Measurements from ENCODE around the gene LPCAT1.
"Not testable (repeated sequence)": the region's sequence is repeated elsewhere in the genome, so short reads cannot be mapped to it uniquely, and the experiment has no call there.

Gene LPCAT1

GRCh38 chr5:1440098-1440493, 83.7 kb downstream of the LPCAT1 start:
- DNase-seq: no peak

- DNase-seq: no peak
These were observed 84.2 kb downstream of the LPCAT1 start for GRCh38 chr5:1439388-1440097.

GRCh38 chr5:1438871-1439270, 84.9 kb downstream of the LPCAT1 start:
- DNase-seq: no peak

- DNase-seq: no peak
These were observed 85.7 kb downstream of the LPCAT1 start for GRCh38 chr5:1437876-1438559.

GRCh38 chr5:1437226-1437829, 86.4 kb downstream of the LPCAT1 start:
- no peak for DNase-seq

DNA sequence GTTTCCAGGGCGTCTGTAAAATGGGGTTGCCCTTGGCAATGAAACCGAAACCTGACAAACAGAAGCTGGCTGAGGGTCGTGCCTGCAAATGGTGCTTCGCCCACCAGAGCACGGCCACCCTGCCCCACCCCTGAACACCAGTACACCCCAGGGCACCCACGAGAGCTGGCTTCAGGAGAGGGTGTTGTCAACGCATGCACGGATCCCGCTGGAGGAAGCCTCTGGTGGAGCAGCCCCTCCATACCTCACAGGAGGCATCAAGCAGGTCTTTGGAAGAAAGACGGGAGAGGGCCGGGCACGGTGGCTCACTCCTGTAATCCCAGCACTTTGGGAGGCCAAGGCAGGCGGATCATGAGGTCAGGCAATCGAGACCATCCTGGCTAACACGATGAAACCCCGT, 87.1 kb downstream of the LPCAT1 start:
- DNase-seq: no peak

DNA sequence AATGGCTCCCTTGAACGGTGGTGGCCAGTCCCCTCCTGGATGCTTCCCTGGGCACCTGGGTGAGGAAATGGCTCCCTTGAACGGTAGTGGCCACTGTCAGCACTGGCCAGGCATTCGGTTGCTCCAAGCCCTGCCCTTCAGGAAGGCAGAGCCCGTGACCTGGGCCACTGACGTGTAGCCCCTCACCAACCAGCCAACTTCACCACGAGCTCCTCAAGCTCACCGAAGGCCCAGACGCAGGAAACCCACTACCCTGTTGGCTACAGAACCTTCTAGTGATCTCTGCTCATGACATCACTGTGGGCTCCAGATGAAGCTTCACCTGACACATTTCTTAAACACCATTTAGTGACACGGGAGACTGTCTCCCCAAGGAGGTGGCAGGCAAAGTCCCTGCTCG, 87.7 kb downstream of the LPCAT1 start:
- no peak for DNase-seq

- DNase-seq: peak; percentile 4
These were observed 88.4 kb downstream of the LPCAT1 start for GRCh38 chr5:1435369-1435768.

DNA sequence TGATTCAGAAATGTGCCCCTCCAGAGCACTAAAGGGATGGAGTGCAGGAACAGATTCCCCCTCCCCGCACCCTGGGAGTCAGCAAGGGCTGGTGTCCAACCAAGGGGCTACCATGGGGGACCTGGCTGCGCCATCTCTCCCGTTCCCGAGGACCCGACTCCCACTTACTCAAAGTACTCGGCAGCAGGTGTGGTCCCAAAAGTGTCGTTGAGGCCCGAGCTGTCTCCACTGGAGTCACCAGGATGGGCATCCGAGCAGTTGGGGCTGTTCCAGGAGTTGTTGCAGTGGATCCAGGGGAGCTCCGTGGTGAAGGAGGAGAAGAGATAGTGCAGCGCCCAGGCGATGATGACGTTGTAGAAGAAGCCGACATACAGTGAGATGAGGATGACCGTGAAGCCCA, 91.5 kb downstream of the LPCAT1 start:
- peak; percentile 4 for DNase-seq

DNA sequence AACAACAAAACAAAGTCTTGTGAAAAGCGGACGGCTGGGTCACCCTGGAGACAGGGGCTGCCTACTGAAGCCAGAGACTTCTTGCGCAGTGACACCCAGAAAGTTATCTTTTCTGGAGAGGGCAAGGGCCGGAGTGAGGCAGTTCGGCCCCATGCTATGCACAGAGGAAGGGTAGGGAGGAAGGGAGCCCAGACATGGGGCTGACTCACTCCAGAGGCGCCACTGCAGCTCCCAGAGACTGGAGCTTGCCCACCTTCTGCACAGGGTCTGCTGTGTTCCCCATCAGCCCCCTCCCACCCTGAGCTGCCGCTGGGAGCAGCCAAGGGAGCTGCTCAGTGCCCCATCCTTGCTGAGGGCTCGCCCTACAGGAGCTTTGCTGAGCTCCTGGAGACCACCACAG, 91.9 kb downstream of the LPCAT1 start:
- DNase-seq: no peak

GRCh38 chr5:1431021-1431811, 92.5 kb downstream of the LPCAT1 start:
- DNase-seq: no peak

- no peak for DNase-seq
These were observed 93.5 kb downstream of the LPCAT1 start for GRCh38 chr5:1430121-1430795.

DNA sequence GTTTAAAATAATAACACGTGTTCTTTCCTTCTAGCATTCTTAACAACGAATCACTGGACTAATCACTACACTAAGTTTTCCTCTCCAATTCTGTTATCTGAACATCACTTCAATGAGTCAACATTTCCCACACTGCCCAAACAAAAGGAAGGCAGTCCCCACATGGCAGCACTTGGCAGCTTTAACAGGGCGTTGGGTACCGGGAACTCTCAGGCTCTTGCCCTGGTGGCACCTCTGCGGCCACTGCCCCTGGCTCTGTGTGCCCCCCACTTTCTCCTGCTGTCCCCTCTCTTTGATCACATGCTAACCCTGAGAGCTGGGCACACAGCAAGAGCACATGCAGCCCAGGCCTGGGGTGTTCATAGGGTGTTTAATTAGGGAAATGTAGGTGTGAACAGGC, 94.3 kb downstream of the LPCAT1 start:
- no peak for DNase-seq

GRCh38 chr5:1429066-1429465, 94.7 kb downstream of the LPCAT1 start:
- DNase-seq: no peak

- no peak for DNase-seq
These were observed 95.7 kb downstream of the LPCAT1 start for GRCh38 chr5:1428107-1428506.

- DNase-seq: no peak
These were observed 99.0 kb downstream of the LPCAT1 start for GRCh38 chr5:1424716-1425115.

GRCh38 chr5:1423901-1424603, 99.7 kb downstream of the LPCAT1 start:
- DNase-seq: no peak

DNA sequence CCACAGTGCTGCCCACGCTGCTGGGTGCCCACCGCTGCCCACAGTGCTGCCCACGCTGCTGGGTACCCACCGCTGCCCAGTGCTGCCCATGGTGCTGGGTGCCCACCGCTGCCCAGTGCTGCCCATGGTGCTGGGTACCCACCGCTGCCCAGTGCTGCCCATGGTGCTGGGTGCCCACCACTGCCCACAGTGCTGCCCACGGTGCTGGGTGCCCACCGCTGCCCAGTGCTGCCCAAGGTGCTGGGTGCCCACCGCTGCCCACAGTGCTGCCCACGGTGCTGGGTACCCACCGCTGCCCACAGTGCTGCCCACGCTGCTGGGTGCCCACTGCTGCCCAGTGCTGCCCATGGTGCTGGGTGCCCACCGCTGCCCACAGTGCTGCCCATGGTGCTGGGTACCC, 101.2 kb downstream of the LPCAT1 start:
- DNase-seq: not testable (repeated sequence)

DNA sequence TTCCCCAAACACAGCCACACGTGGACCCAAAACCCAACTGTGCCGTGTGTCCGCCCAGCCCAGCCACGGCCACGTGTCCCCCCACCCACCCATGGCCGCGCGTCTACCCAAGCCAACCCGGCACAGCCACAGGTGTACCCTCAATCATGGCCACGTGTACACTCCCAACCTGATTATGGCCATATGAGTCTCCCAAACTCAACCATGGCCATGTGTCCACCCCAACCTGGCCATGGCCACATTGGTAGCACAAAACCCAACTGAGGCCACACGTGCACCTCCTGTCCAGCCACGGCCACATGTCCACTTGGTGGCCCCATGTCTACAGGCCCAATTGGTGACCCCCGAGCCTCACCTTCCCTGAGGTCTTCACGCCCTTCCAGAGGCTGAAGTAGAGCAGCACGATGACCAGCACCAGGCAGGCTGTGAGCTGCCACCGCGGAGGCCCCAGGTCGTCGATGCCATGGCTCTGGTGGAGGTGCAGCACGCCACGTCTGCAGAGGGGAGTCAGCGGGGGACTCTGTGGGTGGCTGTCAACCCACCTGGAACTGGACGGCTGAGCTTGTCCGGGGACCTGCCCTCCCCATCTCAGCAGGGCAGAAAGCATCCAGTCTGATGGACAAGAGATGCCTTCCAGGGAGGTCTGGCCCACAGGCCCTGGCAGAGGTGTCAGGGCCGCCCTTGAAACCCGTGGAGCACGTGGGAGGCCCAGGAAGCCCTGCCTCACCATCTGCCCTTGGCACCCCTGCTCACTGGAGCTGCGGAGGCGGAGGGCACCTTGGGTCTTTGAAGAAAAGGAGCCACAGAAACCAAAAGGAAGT, 102.0 kb downstream of the LPCAT1 start:
- no peak for DNase-seq

GRCh38 chr5:1420211-1421195, 103.3 kb downstream of the LPCAT1 start:
- DNase-seq: no peak

All from activated CD4-positive, alpha-beta T cell treated with anti-CD3 and anti-CD28 coated beads for 1 hour (primary cell).